MM.1S (cell line): Measurements from ENCODE around the gene ACIN1.
A peak's percentile ranks its signal among the peaks of the same experiment; 100 is the strongest.

Experiments used
- DNase-seq: peaks from one replicate; pipeline ENCODE4 v3.0.0-alpha.2; 2015
- H2AFZ ChIP-seq: fragments of 300-600 bp; sonication (generic); 2 replicates; pipeline ENCODE4 v1.6.0; 2016; ENCODE audit warnings: antibody characterized with exemption, low read length
- H3F3A ChIP-seq: fragments of 300-600 bp; sonication (generic); 2 replicates; pipeline ENCODE4 v1.6.1; 2016; ENCODE audit warnings: mild to moderate bottlenecking, antibody characterized with exemption, low read length, moderate library complexity, mixed read lengths; ENCODE audit not compliant: insufficient read depth
- H3K27ac ChIP-seq: fragments of 300-600 bp; sonication (generic); 2 replicates; pipeline ENCODE4 v1.5.1; 2016; ENCODE audit warnings: mild to moderate bottlenecking, low read length
- H3K27me3 ChIP-seq: fragments of 300-600 bp; sonication (generic); replicated peaks from 2 replicates; pipeline ENCODE4 v1.6.0; 2016; ENCODE audit warnings: low read length; ENCODE audit not compliant: insufficient read depth
- H3K36me3 ChIP-seq: fragments of 300-600 bp; sonication (generic); replicated peaks from 2 replicates; pipeline ENCODE4 v1.6.1; 2016; ENCODE audit warnings: mild to moderate bottlenecking, low read length, mixed read lengths; ENCODE audit not compliant: insufficient read depth
- H3K4me1 ChIP-seq: fragments of 300-600 bp; sonication (generic); 2 replicates; pipeline ENCODE4 v1.6.1; 2016; ENCODE audit warnings: low read length, mixed read lengths
- H3K4me2 ChIP-seq: fragments of 300-600 bp; sonication (generic); 2 replicates; pipeline ENCODE4 v1.6.0; 2016; ENCODE audit warnings: low read depth, low read length
- H3K4me3 ChIP-seq: fragments of 300-600 bp; sonication (generic); 2 replicates; pipeline ENCODE4 v1.5.1; 2016; ENCODE audit warnings: low read length, mixed read lengths
- H3K79me2 ChIP-seq: fragments of 300-600 bp; sonication (generic); 2 replicates; pipeline ENCODE4 v1.6.1; 2016; ENCODE audit warnings: mixed run types, low read length, mixed read lengths
- H3K9ac ChIP-seq: fragments of 300-600 bp; sonication (generic); 2 replicates; pipeline ENCODE4 v1.6.1; 2016; ENCODE audit warnings: low read length, mixed read lengths
- H3K9me2 ChIP-seq: fragments of 300-600 bp; sonication (generic); replicated peaks from 2 replicates; pipeline ENCODE4 v1.6.1; 2016; ENCODE audit warnings: mild to moderate bottlenecking, low read length, mixed read lengths; ENCODE audit not compliant: insufficient read depth
- H3K9me3 ChIP-seq: fragments of 300-600 bp; sonication (generic); replicated peaks from 2 replicates; pipeline ENCODE4 v1.6.1; 2016; ENCODE audit warnings: mild to moderate bottlenecking, low read length, mixed read lengths; ENCODE audit not compliant: insufficient read depth
- H4K20me1 ChIP-seq: fragments of 300-600 bp; sonication (generic); 2 replicates; pipeline ENCODE4 v1.6.1; 2016; ENCODE audit warnings: mild to moderate bottlenecking, low read length, moderate library complexity, mixed read lengths; ENCODE audit not compliant: insufficient read depth
- CTCF ChIP-seq: fragments of 300-600 bp; sonication (generic); IDR thresholded peaks from 2 replicates; pipeline ENCODE4 v1.5.1; 2016; ENCODE audit warnings: antibody characterized with exemption, low read length, mixed read lengths
- EZH2 ChIP-seq: fragments of 300-600 bp; sonication (generic); optimal IDR thresholded peaks from 2 replicates; pipeline ENCODE3; 2017; ENCODE audit warnings: low read depth, mild to moderate bottlenecking, antibody characterized with exemption, low read length, mixed read lengths
- EZH2phosphoT487 ChIP-seq: fragments of 300-600 bp; sonication (generic); IDR thresholded peaks from 2 replicates; pipeline ENCODE4 v1.6.1; 2018; ENCODE audit warnings: antibody characterized with exemption, low read length

Gene ACIN1

GRCh38 chr14:23094666-23095195, at the start of gene ACIN1:
TSS of gene ACIN1 (minus strand) at chr14:23095136. CDS start at chr14:23095112, 24 bp downstream.
- Histone ChIP-seq H3K27ac (peak within 1 kb of the TSS; percentile 84), H4K20me1 (no peaks in the 10 kb centered on the region), H3K79me2 (peaks cover 61% of the 10 kb centered on the region), H3K4me2 (peak within 1 kb of the TSS; percentile 76), H3K4me3 (peak within 1 kb of the TSS; percentile 86), H3K9ac (peak within 1 kb of the TSS; percentile 95), H3K4me1 (no peaks in the 10 kb centered on the region), H3K36me3 (no peaks in the 10 kb centered on the region; the same call in 1 of the 2 replicates), H3F3A (no peaks in the 10 kb centered on the region), H3K27me3 (no peaks in the 10 kb centered on the region), H3K9me2 (no peaks in the 10 kb centered on the region), H3K9me3 (no peaks in the 10 kb centered on the region), H2AFZ (peak within 1 kb of the TSS; percentile 74)
- TF ChIP-seq EZH2phosphoT487 = no peak
- TF ChIP-seq CTCF = no peak
- TF ChIP-seq EZH2 = no peak
- peak; percentile 72 for DNase-seq

GRCh38 chr14:23143911-23144310, 49.0 kb upstream of the ACIN1 start:
- no peaks in the 10 kb centered on the region for H3K9me2 ChIP-seq
- H3K9ac ChIP-seq = no peak overlapping the region
- H4K20me1 ChIP-seq = no peaks in the 10 kb centered on the region
- no peaks in the 10 kb centered on the region for H3K9me3 ChIP-seq
- 0 out of 2 replicates have a peak, but pooled peaks cover 4% of the 10 kb centered on the region for H3K4me1 ChIP-seq
- DNase-seq = no peak
- H3K36me3 ChIP-seq = no peaks in the 10 kb centered on the region
- H3K79me2 ChIP-seq = no peaks in the 10 kb centered on the region
- H3F3A ChIP-seq = no peaks in the 10 kb centered on the region
- no peaks in the 10 kb centered on the region for H3K27me3 ChIP-seq
- H2AFZ ChIP-seq = no peak overlapping the region
- H3K27ac ChIP-seq = no peak overlapping the region
- no peak for TF ChIP-seq CTCF
- no peak for TF ChIP-seq EZH2phosphoT487
- TF ChIP-seq EZH2 = no peak
- H3K4me2 ChIP-seq = no peak overlapping the region
- H3K4me3 ChIP-seq = no peak overlapping the region

GRCh38 chr14:23142826-23143225, 47.9 kb upstream of the ACIN1 start:
- Histone ChIP-seq H3K79me2 (no peaks in the 10 kb centered on the region), H3F3A (no peaks in the 10 kb centered on the region), H3K27ac (no peak overlapping the region), H3K4me3 (no peak overlapping the region), H3K9ac (no peak overlapping the region), H3K36me3 (no peaks in the 10 kb centered on the region), H3K4me1 (no peaks in the 10 kb centered on the region), H2AFZ (no peak overlapping the region), H3K9me3 (no peaks in the 10 kb centered on the region), H3K4me2 (no peak overlapping the region), H3K27me3 (no peaks in the 10 kb centered on the region), H3K9me2 (no peaks in the 10 kb centered on the region), H4K20me1 (no peaks in the 10 kb centered on the region)
- TF ChIP-seq CTCF = no peak
- TF ChIP-seq EZH2phosphoT487 = no peak
- TF ChIP-seq EZH2 = no peak
- DNase-seq = no peak
